B cell (primary cell): ENCODE data around the gene TAF12.
"Not testable (repeated sequence)": the region's sequence is repeated elsewhere in the genome, so short reads cannot be mapped to it uniquely, and the experiment has no call there.

Source experiments
- EZH2 ChIP-seq: IDR thresholded peaks from 2 replicates; pipeline ENCODE4 v1.6.1; 2012; ENCODE audit warnings: borderline replicate concordance, low read depth, mild to moderate bottlenecking, moderate library complexity, low read length; ENCODE audit not compliant: insufficient read depth, poor library complexity, severe bottlenecking
- TF ChIP-seq, protein P1 (sequence below): fragments of 200-600 bp; IDR thresholded peaks from one replicate; pipeline ENCODE4 v1.8.0; 2022; ENCODE audit warnings: antibody characterized with exemption, mild to moderate bottlenecking

- TF ChIP-seq, protein P1, sequence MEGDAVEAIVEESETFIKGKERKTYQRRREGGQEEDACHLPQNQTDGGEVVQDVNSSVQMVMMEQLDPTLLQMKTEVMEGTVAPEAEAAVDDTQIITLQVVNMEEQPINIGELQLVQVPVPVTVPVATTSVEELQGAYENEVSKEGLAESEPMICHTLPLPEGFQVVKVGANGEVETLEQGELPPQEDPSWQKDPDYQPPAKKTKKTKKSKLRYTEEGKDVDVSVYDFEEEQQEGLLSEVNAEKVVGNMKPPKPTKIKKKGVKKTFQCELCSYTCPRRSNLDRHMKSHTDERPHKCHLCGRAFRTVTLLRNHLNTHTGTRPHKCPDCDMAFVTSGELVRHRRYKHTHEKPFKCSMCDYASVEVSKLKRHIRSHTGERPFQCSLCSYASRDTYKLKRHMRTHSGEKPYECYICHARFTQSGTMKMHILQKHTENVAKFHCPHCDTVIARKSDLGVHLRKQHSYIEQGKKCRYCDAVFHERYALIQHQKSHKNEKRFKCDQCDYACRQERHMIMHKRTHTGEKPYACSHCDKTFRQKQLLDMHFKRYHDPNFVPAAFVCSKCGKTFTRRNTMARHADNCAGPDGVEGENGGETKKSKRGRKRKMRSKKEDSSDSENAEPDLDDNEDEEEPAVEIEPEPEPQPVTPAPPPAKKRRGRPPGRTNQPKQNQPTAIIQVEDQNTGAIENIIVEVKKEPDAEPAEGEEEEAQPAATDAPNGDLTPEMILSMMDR: not testable (repeated sequence)
- TF ChIP-seq EZH2: not testable (repeated sequence)
These were observed 10.2 kb upstream of the TAF12 start for GRCh38 chr1:28653063-28653462.
